ENCODE measurements around the gene ATP2C2.
A peak's percentile ranks its signal among the peaks of the same experiment; 100 is the strongest.

Gene ATP2C2

DNA sequence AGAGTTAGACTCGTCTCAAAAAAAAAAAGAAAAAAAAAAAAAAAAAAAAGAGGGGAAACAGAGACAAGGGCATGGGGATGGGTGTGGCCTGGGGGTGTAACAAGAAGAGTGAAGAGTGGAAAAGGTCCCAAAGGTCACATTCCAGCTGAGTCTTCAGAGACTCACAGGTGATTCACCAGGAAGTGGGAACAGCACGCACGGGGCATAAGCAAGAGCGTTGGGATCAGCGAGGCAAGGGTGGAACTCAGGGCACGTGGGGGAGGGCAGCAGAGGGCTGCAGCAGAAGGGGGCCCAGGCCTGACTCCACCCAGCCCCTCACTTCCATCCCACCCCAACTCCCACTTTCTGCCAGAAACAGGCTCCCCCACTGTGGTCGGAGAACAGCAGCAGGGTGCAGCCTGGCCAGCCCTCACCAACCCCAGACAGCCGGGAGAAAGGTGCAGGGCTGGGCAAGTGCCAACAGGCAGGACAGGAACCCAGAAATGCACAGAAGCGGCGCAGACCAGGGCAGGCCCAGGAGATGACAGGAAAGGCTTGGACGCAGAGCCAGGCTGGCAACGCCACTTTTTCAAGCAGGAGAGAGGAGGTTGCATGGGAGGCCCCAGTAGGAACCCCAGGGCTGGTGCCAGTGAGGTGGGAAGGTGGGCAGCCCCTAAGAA, 132.9 kb downstream of the ATP2C2 start:
- Histone ChIP-seq H3K36me3 (ENCODE audit: control insufficient read depth, insufficient read depth, low read length) (peaks cover 9% of the 10 kb centered on the region), H3K9ac (ENCODE audit: low read length) (no peak overlapping the region), H3K4me1 (ENCODE audit: control insufficient read depth, insufficient read depth, low read length) (peaks cover 14% of the 10 kb centered on the region), H3K4me3 (ENCODE audit: low read length) (no peak overlapping the region), H3K27ac (ENCODE audit: low read depth, low read length) (no peak overlapping the region), H3K27me3 (ENCODE audit: control insufficient read depth, insufficient read depth, low read length) (no peaks in the 10 kb centered on the region)

DNA sequence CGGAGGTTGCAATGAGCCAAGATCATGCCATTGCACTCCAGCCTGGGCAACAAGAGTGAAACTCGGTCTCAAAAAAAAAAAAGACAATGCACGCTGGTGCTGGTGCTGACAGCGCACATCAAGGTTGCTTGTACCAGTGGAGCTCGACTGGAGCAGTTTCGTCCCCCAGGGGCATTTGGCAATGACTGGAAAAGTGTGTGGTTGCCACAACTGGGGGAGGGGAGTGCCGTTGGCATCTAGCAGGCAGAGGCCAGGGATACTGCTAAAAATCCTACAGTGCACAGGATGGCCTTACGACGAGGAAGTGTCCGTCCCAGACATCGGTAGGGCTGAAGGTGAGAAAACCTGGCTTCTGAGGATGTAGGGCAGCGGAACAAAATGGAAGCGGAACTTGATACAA, 133.7 kb downstream of the ATP2C2 start:
- Histone ChIP-seq H3K27ac (ENCODE audit: low read depth, low read length) (no peak overlapping the region), H3K27me3 (ENCODE audit: control insufficient read depth, insufficient read depth, low read length) (no peaks in the 10 kb centered on the region), H3K9ac (ENCODE audit: low read length) (no peak overlapping the region), H3K36me3 (ENCODE audit: control insufficient read depth, insufficient read depth, low read length) (peaks cover 4% of the 10 kb centered on the region), H3K4me1 (ENCODE audit: control insufficient read depth, insufficient read depth, low read length) (peaks cover 14% of the 10 kb centered on the region), H3K4me3 (ENCODE audit: low read length) (no peak overlapping the region)

DNA sequence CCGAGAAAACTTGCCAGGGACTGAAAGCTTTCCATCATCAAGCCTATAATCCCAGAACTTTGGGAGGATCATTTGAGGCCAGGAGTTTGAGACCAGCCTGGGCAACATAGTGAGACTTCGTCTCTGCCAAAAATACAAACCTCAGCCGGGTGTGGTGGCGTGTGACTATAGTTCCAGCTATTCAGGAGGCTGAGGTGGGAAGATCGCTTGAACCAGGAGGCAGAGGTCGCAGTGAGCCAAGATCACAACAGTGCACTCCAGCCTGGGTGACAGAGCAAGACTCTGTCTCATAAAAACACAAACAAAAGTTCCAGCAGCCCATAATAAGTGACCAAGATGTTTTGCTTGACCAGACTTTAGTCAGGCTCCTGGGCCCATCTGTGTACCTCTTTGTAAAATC, 134.2 kb downstream of the ATP2C2 start:
- peaks cover 14% of the 10 kb centered on the region for H3K4me1 ChIP-seq (ENCODE audit: control insufficient read depth, insufficient read depth, low read length)
- no peak overlapping the region for H3K4me3 ChIP-seq (ENCODE audit: low read length)
- no peaks in the 10 kb centered on the region for H3K36me3 ChIP-seq (ENCODE audit: control insufficient read depth, insufficient read depth, low read length)
- no peak overlapping the region for H3K27ac ChIP-seq (ENCODE audit: low read depth, low read length)
- no peaks in the 10 kb centered on the region for H3K27me3 ChIP-seq (ENCODE audit: control insufficient read depth, insufficient read depth, low read length)
- no peak overlapping the region for H3K9ac ChIP-seq (ENCODE audit: low read length)

DNA sequence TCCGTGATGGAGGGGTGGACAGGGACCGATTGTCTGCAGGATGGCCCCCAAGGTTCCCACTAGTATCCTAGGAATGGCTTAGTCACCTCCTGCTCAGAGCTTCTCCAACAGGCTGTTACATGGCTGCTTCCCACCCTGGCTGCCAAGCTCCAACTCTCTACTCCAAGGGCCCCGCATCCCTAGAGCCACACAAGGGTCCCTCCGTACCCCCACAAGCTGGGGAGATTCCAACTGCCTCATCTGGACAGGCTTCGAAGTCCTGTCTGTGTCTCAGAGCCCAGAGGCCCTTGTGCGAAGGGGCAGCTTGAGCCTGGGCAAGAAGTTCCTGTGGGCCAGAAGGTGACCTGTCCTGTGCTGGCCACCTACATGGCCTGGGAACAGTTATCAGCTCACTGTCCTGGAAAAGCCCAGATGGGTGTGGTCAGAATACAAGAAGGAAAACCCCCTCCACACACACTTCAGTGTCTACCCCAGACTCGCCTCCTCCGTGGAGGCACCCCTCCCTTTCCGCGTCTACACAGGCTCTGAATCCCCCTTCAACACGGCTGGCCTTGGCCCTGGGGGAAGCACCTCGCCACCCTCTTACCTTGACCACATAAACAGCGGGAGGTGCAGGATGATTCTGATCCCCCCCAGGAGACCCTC, 135.5 kb downstream of the ATP2C2 start:
- H3K4me3 ChIP-seq (ENCODE audit: low read length), result peak overlapping the region; percentile 97
- H3K9ac ChIP-seq (ENCODE audit: low read length), result peak overlapping the region; percentile 29
- H3K4me1 ChIP-seq (ENCODE audit: control insufficient read depth, insufficient read depth, low read length), result peaks cover 14% of the 10 kb centered on the region
- H3K27ac ChIP-seq (ENCODE audit: low read depth, low read length), result peak overlapping the region; percentile 84
- H3K27me3 ChIP-seq (ENCODE audit: control insufficient read depth, insufficient read depth, low read length), result no peaks in the 10 kb centered on the region
- no peaks in the 10 kb centered on the region for H3K36me3 ChIP-seq (ENCODE audit: control insufficient read depth, insufficient read depth, low read length)

DNA sequence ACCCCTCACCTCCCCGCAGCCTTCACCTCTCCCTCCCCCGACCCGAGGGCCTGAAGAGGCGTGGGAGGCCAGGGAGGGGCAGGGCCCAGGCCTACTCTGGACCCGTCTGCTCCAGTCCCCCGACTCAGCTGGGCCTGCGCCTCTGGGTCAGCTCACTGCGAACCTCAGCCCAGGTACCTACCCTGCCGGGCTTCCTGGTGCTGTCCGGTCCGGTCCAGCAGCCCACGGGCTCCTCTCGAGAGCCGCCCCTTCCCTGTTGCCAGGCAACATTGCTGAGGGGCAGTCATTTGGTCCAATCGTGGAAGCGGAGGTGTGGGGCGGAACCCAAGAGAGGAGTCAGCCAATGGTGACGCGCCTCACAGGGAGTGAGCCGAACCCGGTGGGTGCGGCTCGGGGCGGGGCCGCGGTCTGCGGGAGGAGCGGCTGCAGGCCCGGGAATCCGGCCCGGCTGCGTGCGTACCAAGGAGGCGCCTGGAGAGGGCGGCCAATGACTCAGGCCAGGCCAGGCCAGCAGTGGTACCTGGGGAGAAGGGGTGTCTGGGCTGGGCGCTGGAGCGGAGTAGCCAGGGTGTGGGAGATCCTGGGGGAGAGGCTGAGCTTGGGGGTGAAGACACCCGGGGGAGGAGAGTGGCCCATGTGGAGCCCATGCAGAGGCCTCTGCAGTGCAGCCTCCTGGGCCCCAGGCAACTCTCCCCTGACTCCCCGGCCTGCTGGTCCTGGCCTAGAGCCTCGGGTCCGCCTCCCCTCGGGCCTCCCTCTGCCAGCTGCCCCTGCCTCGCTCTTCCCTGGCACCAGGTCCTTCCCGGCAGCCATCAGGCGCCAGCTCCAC, 136.3 kb downstream of the ATP2C2 start, which contains the start of gene MEAK7:
Gene MEAK7, minus strand, starts transcription at position 240 of the 829 bp plus-strand sequence. CDS start 6,573 bp downstream, outside the sequence.
- H3K4me3 ChIP-seq (ENCODE audit: low read length), result peak within 1 kb of the TSS; percentile 97
- no peaks in the 10 kb centered on the region for H3K36me3 ChIP-seq (ENCODE audit: control insufficient read depth, insufficient read depth, low read length)
- peak within 1 kb of the TSS; percentile 84 for H3K27ac ChIP-seq (ENCODE audit: low read depth, low read length)
- peak within 1 kb of the TSS; percentile 80 for H3K9ac ChIP-seq (ENCODE audit: low read length)
- H3K27me3 ChIP-seq (ENCODE audit: control insufficient read depth, insufficient read depth, low read length), result no peaks in the 10 kb centered on the region
- H3K4me1 ChIP-seq (ENCODE audit: control insufficient read depth, insufficient read depth, low read length), result peaks cover 14% of the 10 kb centered on the region

DNA sequence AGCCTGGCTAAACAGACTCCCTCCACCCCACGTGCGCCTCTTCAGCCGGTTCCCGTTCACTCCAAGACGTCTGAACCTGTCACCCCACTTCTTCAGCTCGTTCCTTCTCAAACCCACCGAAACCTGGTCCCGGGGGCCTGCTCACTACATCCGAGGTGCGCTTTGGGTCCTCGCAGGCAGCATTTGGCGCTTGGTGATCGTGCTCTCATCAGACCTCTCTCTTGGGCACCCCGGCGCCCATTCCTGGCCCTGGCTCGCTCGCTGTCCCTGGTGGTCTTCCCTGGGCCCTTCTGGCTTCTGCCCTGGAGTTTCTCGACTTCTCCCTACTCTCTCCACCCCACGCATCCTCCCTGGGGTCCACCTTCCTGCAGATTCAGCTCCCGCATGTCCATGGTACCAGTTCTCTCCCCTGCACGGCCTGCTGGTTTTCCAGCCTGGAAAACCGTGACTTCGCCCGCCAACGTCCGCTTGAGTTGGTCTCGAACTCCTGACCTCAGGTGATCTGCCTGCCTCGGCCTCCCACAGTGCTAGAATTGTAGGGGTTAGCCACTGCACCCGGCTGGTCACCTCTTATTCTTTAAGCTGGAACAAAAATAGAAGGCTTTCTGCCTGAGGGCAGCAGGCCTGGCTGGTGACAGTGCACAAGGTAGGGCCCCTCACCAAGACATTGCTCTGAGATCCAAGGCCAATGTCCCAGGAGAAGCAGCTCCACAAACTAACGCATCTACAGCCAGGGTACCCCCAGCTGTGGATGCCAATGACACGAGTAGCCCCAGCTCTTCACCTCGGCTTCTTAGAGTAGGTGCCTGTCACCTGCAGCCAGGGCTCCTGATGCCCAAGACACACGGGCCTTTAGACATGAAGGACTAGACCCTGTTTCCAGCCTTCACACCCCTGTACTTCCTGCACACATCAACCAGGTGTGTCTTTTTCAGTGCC, 137.2 kb downstream of the ATP2C2 start:
- H3K27me3 ChIP-seq (ENCODE audit: control insufficient read depth, insufficient read depth, low read length), result no peaks in the 10 kb centered on the region
- H3K4me1 ChIP-seq (ENCODE audit: control insufficient read depth, insufficient read depth, low read length), result peaks cover 14% of the 10 kb centered on the region
- peak overlapping the region; percentile 84 for H3K27ac ChIP-seq (ENCODE audit: low read depth, low read length)
- H3K9ac ChIP-seq (ENCODE audit: low read length), result peak overlapping the region; percentile 80
- H3K36me3 ChIP-seq (ENCODE audit: control insufficient read depth, insufficient read depth, low read length), result no peaks in the 10 kb centered on the region
- H3K4me3 ChIP-seq (ENCODE audit: low read length), result peak overlapping the region; percentile 64

DNA sequence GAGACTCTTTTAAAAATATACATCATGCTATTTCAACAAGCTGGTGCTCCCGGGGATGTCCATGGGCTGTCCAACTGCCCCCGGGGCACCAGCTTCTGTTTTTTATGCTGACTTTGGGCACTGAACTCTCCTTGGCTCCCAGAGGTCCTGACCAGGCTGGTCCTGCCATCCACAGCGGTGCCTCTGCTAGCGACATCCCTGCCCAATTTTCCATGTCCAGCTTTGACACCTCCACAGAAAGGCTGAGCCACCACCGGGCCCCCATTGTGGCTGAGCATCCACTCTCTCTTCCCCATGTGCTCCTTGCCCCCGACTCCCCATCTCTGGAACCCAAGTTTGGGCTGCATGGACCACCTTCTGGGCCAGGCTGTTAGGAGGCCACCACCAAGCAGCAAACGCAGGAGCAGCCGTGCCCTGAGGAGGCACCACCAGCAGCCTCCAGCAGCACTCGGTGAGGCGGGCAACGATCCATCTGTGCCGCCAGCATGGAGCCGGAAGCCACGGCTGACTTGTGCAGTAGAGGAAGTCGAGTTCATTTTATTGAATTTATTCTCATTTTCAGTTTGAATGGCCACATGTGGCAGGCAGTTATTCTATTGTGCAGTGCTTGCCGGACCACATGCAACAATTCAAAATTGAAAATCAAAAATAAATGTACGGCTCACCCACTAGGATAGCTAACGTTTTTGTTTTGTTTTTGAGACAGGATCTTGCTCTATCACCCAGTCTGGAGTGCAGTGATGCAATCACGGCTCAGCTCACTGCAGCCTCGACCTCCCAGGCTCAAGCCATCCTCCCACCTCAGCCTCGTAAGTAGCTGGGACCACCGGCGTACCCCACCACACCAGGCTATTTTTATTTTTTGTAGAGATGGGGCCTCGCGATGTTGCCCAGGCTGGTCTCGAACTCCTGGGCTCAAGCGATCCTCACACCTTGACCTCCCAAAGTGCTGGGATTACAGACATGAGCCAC, 139.0 kb downstream of the ATP2C2 start:
- H3K36me3 ChIP-seq (ENCODE audit: control insufficient read depth, insufficient read depth, low read length), result no peaks in the 10 kb centered on the region
- peaks cover 2% of the 10 kb centered on the region for H3K27me3 ChIP-seq (ENCODE audit: control insufficient read depth, insufficient read depth, low read length)
- H3K9ac ChIP-seq (ENCODE audit: low read length), result no peak overlapping the region
- H3K4me1 ChIP-seq (ENCODE audit: control insufficient read depth, insufficient read depth, low read length), result peaks cover 14% of the 10 kb centered on the region
- H3K27ac ChIP-seq (ENCODE audit: low read depth, low read length), result no peak overlapping the region
- H3K4me3 ChIP-seq (ENCODE audit: low read length), result no peak overlapping the region

DNA sequence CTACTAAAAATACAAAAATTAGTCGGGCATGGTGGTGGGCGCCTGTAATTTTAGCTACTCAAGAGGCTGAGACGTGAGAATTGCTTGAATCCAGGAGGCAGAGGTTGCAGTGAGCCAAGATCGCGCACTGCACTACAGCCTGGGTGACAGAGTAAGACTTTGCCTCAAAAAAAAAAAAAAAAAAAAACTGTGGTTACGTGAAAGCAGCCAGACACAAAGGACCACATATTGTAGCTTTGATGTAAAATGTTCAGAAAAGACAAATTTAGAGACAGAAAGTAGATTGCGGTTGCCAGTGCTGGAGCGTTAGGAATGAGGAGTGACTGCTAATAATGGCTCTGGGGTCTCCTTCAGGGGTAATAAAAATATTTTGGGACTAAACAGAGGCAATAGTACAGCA, 140.2 kb downstream of the ATP2C2 start:
- Histone ChIP-seq H3K9ac (ENCODE audit: low read length) (no peak overlapping the region), H3K36me3 (ENCODE audit: control insufficient read depth, insufficient read depth, low read length) (no peaks in the 10 kb centered on the region), H3K27ac (ENCODE audit: low read depth, low read length) (no peak overlapping the region), H3K27me3 (ENCODE audit: control insufficient read depth, insufficient read depth, low read length) (peaks cover 2% of the 10 kb centered on the region), H3K4me3 (ENCODE audit: low read length) (no peak overlapping the region), H3K4me1 (ENCODE audit: control insufficient read depth, insufficient read depth, low read length) (peaks cover 13% of the 10 kb centered on the region)

DNA sequence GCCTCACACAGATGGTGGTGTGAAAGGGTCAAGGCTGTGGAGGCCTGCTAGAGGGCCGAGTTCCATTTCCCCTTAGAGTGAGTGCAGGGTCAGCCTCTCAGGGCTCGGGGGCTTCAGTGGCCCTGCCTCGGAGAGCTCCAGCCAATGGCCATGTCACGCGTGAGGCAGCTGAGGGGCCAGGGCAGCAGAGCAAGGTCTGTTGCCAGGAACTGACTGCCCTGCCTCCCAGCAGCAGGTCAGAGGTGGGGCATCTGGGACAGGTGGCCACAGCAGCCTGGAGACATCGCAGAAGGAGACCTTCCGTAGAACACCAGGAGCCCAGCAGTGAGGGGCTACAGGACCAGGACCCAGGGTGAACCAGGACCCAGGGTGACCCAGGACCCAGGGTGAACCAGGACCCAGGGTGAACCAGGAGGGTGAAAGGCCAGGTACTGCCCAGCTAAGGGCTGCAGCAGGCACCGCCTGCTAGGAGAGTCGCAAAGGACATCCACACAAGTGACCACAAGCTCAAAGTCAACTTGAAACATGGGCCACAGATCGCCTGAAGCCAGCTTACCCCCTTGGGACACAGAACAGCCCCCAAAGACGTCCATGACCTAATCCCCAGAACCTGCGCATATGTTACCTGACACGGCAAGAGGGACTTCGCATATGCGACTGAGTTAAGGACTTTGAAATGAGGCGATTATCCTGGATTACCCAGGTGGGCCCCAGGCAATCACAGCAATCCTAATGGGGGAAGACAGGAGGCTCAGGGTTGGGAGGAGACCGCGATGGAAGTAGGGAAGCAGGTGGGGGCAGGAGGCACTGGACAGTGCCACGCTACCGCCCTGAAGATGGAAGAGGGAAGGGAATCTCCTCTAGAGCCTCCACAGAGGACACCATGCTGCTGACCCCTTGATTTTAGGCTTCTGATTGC, 141.0 kb downstream of the ATP2C2 start:
- peaks cover 8% of the 10 kb centered on the region for H3K4me1 ChIP-seq (ENCODE audit: control insufficient read depth, insufficient read depth, low read length)

DNA sequence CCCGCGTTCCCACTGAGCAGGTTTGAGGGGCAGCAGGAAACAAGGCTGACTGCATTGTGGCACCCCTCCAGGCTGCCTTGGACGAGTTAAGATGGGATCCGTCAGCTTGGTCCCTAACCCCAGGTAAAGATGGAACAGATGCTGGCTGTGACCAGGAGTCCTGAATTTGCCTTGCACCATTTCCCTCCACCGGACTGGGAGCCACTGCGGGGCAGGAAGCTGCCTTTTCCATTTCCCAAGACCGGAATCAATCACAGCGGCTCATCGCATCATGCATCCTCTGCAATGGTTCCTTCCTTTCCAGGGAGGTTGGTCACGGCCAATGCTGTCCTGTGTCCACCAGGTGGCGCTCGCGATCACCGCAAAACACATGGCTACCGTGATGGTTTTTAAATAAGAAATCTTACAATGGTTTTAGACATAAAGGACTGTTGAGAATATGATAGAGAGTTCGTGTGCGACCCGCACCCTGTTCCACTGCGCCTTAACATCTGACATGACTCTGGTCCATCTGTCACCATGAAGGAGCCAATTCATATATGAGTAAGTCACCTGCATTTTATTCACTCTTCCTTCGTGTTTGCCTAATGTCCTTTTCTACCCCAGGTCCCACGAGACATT, 143.0 kb downstream of the ATP2C2 start:
- H3K4me3 ChIP-seq (ENCODE audit: low read length), result peak overlapping the region; percentile 37
- no peaks in the 10 kb centered on the region for H3K4me1 ChIP-seq (ENCODE audit: control insufficient read depth, insufficient read depth, low read length)
- H3K9ac ChIP-seq (ENCODE audit: low read length), result no peak overlapping the region
- H3K27ac ChIP-seq (ENCODE audit: low read depth, low read length), result no peak overlapping the region
- H3K27me3 ChIP-seq (ENCODE audit: control insufficient read depth, insufficient read depth, low read length), result peaks cover 2% of the 10 kb centered on the region
- no peaks in the 10 kb centered on the region for H3K36me3 ChIP-seq (ENCODE audit: control insufficient read depth, insufficient read depth, low read length)

More for the DNA sequence above, 141.0 kb downstream of the ATP2C2 start:
- H3K27me3 ChIP-seq (ENCODE audit: control insufficient read depth, insufficient read depth, low read length), result peaks cover 2% of the 10 kb centered on the region
- no peaks in the 10 kb centered on the region for H3K36me3 ChIP-seq (ENCODE audit: control insufficient read depth, insufficient read depth, low read length)
- no peak overlapping the region for H3K9ac ChIP-seq (ENCODE audit: low read length)
- H3K27ac ChIP-seq (ENCODE audit: low read depth, low read length), result no peak overlapping the region
- H3K4me3 ChIP-seq (ENCODE audit: low read length), result no peak overlapping the region
